ENCODE measurements around the gene CFAP221.

The CFAP221 gene

GRCh38 chr2:119691189-119691588 is 146.9 kb downstream of the CFAP221 start:
- no peak for DNase-seq (ENCODE audit: low read depth)

GRCh38 chr2:119691651-119692245 is 147.5 kb downstream of the CFAP221 start:
- no peak for DNase-seq (ENCODE audit: low read depth)
- no peak overlapping the region for H3K4me3 ChIP-seq (ENCODE audit: control insufficient read depth, low read depth, low read length)
- no peak for TF ChIP-seq CTCF (IDR thresholded peaks at IDR 0.05; ENCODE audit: control insufficient read depth, insufficient read depth, low read depth, low read length, missing control alignments)

More at GRCh38 chr2:119691189-119691588, 146.9 kb downstream of the CFAP221 start:
- no peak for TF ChIP-seq CTCF (IDR thresholded peaks at IDR 0.05; ENCODE audit: control insufficient read depth, insufficient read depth, low read depth, low read length, missing control alignments)
- H3K4me3 ChIP-seq (ENCODE audit: control insufficient read depth, low read depth, low read length): no peak overlapping the region

DNA sequence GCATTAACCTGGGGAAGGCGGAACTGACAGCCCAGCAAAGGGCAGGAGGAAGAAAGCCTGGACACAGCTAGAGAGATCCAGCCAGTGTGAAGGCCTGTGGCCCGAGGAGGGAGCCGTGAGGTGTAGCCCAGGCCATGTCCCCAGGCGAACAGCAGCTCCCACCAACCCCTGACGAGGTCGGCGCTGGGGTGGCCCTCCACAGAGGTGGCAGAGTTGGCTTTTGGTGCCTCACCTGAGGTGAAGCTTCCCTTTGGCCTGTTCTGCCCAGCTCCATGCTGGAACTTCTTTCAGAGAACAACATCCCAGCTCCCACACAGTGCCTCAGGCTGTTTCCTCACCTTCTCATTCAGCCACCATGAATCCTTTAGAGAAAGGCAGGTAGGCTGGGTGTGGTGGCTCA is 148.1 kb downstream of the CFAP221 start:
- TF ChIP-seq CTCF (IDR thresholded peaks at IDR 0.05; ENCODE audit: control insufficient read depth, insufficient read depth, low read depth, low read length, missing control alignments): no peak

DNA sequence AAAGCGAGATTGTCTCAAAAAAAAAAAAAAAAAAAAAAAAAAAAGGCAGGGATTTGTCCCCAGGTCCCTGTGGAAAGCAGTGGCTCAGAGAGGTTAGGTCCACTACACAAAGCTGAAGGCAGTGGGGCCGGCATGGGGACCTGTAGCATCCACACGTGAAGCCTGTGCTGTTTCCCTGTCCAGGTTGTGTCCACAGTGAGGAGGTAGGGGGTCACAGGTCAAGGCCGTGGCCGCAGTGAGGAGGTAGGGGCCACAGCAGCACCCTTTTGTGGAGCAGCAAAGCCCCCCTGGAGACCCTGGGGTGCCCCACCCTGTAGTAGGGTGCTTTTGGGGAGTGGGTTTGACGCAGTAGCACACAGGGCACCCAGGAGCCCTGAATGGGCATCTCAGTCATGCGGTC is 148.7 kb downstream of the CFAP221 start:
- no peak for DNase-seq (ENCODE audit: low read depth)
- no peak overlapping the region for H3K4me3 ChIP-seq (ENCODE audit: control insufficient read depth, low read depth, low read length)
- TF ChIP-seq CTCF (IDR thresholded peaks at IDR 0.05; ENCODE audit: control insufficient read depth, insufficient read depth, low read depth, low read length, missing control alignments): no peak

More for the DNA sequence above, 148.1 kb downstream of the CFAP221 start:
- no peak for DNase-seq (ENCODE audit: low read depth)
- no peak overlapping the region for H3K4me3 ChIP-seq (ENCODE audit: control insufficient read depth, low read depth, low read length)

DNA sequence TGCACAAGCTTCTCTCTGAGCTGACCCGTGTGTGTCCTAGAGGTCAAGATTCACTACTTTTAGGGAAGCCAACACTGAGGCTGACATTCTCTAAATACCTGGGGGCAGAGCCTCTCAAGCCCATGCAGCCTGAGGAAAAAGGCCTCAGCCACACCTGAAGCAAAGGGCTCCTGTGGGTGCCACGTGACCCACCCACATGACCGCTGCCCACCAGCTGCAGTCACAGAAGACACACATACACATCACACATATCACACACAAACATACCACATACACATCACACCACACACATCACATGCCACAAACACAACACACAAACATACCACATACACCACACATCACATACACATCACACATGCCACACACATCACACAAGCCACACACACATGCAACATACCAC is 149.3 kb downstream of the CFAP221 start:
- DNase-seq (ENCODE audit: low read depth): no peak
- H3K4me3 ChIP-seq (ENCODE audit: control insufficient read depth, low read depth, low read length): no peak overlapping the region
- TF ChIP-seq CTCF (IDR thresholded peaks at IDR 0.05; ENCODE audit: control insufficient read depth, insufficient read depth, low read depth, low read length, missing control alignments): no peak

DNA sequence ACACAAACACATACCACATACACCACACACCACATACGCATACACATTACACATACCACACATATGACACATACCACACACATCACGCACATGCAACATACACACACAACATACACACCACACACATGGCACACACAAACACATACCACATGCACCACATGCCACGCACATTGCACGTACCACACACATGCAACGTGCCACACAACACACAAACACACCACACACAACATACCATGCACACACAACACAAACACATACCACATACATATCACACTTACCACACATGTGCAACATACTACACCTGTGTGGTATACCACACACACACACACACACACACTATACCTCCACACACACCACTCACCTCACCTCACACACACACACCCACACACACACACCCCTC is 149.7 kb downstream of the CFAP221 start:
- no peak overlapping the region for H3K4me3 ChIP-seq (ENCODE audit: control insufficient read depth, low read depth, low read length)
- TF ChIP-seq CTCF (IDR thresholded peaks at IDR 0.05; ENCODE audit: control insufficient read depth, insufficient read depth, low read depth, low read length, missing control alignments): no peak
- no peak for DNase-seq (ENCODE audit: low read depth)

GRCh38 chr2:119694470-119694844 is 150.2 kb downstream of the CFAP221 start:
- no peak overlapping the region for H3K4me3 ChIP-seq (ENCODE audit: control insufficient read depth, low read depth, low read length)
- no peak for DNase-seq (ENCODE audit: low read depth)
- TF ChIP-seq CTCF (IDR thresholded peaks at IDR 0.05; ENCODE audit: control insufficient read depth, insufficient read depth, low read depth, low read length, missing control alignments): no peak

All from AG09309 (cell line).